ENCODE data around the gene ERCC6L2.

Gene ERCC6L2

DNA sequence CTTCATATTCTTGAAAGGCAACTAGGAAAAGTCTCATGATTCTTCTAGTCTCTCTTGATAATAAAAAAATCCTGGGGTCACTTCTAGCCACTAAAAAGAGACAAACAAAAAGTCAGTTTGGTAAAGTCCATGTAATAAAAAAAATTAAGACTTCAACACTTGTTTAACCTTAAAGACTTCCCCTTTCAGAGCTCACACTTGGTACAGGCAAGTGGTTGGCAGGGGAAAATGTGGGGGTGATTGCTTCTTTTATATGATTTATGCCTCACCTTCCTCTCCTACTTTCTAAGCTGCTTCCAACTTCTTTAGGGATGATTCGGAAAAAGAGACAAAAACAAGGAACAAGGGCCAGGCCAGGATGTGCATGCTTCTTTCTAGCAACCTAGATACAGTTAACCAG is 5.1 kb upstream of the ERCC6L2 start:
- no peak for DNase-seq (ENCODE audit: low read depth in 3 of 3)

- no peak for DNase-seq (ENCODE audit: low read depth in 3 of 3)
Measured at GRCh38 chr9:95870906-95871305, 4.6 kb upstream of the ERCC6L2 start.

GRCh38 chr9:95874303-95874988 is 1.0 kb upstream of the ERCC6L2 start:
- DNase-seq (ENCODE audit: low read depth in 3 of 3), result no peak

DNA sequence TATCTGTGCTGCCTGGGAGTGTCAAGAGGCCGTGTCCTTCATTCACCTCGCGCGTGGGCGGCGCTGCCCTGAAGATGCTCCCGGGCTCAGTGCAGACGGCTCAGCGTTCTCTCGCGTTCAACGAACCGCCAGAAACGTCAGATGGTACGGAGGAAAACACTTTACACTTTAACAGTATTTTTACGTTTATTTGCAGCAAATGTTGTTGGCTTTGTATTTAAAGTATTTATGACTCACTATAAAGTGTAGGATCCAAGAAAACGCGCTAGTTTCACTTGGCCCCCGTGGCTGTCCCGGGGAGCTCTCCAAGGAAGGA is 544 bp upstream of the ERCC6L2 start:
- DNase-seq (ENCODE audit: low read depth in 3 of 3), result peak; percentile 36 to 65 (median 60)

GRCh38 chr9:95876138-95876444 is 600 bp downstream of the ERCC6L2 start:
- DNase-seq (ENCODE audit: low read depth in 3 of 3), result no peak

DNA sequence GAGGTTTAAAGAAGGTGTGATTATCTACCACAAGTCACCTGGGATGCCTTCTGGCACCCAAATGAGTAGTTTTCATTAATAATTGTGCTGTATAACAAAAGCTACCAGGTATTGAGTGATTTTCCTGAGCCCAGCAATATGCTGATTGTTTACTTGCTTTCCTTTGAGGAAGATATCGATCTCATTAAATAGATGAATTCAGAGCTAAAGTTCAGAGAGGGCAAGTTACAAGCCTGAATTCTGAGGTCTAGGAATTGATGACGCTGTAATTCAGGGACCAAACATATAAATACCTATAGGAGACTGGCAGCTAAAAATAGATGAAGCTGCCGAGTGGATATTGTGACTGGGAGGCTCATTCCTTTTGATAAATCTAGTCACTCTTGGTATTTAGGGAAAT is 1.1 kb downstream of the ERCC6L2 start:
- DNase-seq (ENCODE audit: low read depth in 3 of 3), result no peak

DNA sequence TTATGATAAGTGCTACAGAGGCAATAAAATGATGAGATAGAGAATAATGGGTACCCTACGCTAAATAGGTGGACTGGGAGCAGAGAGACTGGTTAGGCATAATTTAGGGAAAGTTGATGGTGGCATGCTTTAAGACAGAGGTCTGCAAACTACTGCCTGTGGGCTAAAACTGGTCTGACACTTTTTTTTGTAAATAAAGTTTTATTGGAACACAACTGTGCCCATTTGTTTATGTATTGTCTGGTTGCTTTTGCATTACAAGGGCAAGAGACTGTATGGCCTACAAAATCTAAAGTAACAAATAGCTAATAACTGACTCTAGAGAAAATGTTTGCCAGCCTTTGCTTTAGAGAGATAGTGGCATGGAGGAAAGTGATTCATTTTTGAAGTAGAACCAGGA is 2.5 kb downstream of the ERCC6L2 start:
- no peak for DNase-seq (ENCODE audit: low read depth in 3 of 3)

DNA sequence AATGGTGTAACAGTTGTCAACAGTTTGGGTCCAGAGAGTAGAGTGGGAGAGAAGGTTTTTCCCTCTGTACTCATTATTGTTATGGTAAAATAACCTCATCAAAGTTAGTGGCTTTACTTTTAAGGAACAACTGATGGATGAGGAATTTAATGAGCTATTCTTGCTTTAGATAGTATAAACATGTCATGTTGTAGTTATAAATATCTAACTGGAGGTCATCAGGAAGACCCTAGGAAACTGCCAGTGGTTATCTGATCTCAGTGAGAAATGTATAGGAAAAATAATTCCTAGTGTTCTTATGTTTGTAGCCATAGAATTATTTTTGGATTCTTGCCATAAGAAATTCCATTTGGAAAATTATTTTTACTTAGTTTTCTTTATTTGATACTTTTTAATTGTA is 4.1 kb downstream of the ERCC6L2 start:
- no peak for DNase-seq (ENCODE audit: low read depth in 3 of 3)

DNA sequence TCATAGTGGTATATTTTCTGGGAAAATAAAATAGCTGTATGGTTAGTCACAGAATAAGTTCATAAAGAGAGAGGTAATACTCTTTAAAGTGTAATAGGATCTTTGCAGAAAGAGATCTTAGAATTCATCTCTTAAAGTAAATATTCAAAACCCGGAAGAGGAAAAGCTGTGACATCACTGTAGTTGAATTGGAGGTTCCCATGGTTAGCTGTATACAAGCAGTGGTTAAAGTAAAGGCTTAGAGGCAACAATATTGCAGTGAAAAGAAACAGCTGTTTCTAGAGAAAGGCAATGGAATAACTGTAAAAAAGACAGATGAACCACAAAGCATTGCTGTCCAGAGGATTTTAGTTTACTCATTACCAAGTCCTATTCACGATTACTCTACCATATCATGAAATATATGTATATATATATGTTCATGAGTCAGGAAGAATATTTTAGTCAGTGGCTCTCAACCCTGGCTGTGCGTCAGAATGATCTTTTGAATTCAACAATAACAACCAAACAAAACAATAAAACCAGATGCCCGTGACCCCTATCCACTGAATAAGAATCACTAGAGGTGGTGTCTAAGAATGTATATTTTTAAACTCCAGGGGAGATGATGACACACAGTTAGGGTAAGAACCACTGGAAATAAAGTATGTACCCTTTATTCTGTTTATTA is 4.7 kb downstream of the ERCC6L2 start:
- DNase-seq (ENCODE audit: low read depth in 3 of 3), result no peak

DNA sequence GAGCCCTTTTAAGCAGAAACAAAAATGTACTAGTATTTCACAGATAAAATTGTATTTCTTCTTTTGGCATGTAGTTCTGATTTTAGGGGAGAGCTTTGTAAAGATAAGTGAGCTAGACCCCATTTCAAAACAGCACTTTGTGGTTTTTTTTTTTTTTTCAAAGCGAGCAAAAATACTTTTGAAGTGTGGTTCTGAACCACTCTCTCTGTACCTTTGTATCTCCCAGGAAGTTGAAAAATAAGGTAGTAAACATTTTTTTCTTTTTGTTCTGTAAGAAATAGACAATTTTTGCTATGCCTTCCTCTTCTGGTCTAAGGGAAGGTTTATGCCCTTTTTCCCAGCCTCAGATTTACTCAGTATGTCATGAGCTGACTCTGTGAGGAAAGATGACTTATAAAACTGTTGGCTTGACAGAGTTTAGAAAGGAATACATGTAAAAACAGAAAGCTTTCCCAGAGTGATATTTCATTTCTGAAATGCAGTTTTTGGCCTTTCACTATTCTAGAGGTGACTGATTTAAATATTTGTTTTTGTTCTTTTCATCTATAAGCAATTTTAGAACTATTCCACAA is 12.5 kb downstream of the ERCC6L2 start:
- no peak for DNase-seq (ENCODE audit: low read depth in 3 of 3)

DNA sequence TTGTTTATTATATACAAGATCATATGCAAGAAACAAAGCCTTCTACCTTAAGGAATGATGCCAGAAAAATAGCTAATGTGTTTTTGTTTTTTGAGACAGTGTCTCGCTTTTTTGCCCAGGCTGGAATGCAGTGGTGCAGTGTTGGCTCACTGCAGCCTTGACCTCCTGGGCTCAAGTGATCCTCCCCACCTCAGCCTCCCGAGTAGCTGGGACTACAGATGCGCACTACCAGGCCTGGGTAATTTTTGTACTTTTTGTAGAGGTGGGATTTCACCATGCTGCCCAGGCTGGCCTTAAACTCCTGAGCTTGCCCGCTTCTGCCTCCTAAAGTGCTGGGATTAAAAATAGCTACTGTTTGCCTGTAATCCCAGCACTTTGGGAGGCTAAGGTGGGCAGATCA is 15.1 kb downstream of the ERCC6L2 start:
- DNase-seq (ENCODE audit: low read depth in 3 of 3), result no peak

- DNase-seq (ENCODE audit: low read depth in 3 of 3), result no peak
Measured at GRCh38 chr9:95891067-95891671, 15.7 kb downstream of the ERCC6L2 start.

DNA sequence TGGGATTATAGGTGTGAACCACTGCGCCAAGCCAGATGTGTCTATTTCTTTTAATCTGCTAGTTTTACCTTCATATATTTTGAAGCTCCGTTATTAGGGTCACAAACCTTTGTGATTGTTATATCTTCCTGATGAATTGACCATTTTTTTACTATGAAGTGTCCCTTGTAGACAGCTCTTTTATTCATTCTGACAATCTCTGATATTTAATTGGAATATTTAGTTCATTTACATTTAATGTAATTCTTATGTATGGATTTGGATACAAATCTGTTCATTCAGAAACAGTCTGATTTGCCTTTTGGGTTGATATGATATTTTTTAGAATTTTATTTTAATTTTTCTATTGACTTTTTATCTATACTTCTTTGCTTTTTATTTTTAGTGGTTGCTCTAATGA is 17.2 kb downstream of the ERCC6L2 start:
- no peak for DNase-seq (ENCODE audit: low read depth in 3 of 3)

- no peak for DNase-seq (ENCODE audit: low read depth in 3 of 3)
Measured at GRCh38 chr9:95896580-95896979, 21.1 kb downstream of the ERCC6L2 start.

DNA sequence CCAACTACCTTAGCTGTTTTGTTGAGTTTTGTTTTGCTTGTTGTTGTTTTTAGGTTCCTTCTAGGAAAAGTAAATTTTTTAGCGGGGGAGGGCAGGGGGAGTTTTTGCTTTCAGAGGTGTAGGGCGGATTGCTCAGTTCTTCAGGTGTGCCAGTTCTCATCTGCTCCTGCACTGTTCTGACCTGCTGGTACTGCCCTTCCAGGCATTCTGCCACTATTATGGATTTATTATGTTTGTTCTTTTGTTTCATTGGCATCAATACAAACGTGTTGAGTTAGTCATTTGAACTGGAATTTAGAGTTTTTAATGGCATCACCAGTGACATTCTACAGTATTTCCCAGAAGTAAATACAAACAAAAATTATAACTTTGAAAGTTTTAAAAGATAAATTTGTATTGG is 26.0 kb downstream of the ERCC6L2 start:
- DNase-seq (ENCODE audit: low read depth in 3 of 3), result no peak

- no peak for DNase-seq (ENCODE audit: low read depth in 3 of 3)
Measured at GRCh38 chr9:95903398-95903797, 27.9 kb downstream of the ERCC6L2 start.

DNA sequence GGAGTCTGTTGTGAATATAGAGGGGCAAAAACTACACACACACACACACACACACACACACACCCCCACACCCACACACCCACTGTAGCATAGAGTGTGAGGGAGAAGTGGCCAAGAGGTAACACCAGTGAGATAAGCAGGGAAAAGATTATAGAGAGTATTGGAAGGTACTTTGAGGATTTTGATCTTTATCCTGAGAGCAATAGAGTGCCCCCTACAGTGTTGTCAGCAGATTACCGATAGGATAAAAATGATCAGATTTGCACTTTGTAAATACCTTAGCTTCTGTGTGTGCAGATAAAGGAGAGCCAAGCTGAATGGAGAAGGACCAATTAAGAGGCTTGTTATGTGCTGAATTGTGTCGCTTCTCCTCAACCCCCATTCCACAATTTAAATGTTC is 32.3 kb downstream of the ERCC6L2 start:
- no peak for DNase-seq (ENCODE audit: low read depth in 3 of 3)

DNA sequence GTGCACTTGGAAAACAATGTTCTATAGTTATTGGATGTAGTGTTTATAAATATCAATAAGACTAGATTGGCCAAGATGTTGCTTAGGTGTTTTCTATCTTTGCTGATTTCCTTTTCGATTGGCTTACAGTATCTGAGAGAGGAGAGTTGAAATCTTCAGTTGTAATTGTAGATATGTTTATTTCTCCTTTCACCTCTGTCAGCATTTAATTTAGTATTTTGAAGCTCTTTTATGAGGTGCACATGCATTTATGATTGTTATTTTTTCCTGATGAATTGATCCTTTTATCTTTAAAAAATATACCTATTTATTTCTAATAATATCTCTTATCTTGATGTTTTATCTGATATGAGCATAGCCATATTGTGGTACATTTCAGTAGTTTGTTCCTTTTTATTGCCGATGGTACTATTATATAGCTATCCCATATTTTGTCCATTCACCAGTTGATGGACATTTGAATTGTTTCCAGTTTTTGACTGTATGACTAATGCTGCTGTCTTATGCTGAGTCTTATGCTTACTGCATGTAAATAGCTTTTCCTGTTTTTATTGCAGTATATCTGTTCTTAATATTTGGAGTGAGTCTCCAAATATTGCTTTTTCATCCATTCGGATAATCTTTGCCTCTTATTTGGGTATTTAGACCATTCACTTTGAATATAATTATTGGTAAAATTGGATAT is 34.7 kb downstream of the ERCC6L2 start:
- no peak for DNase-seq (ENCODE audit: low read depth in 3 of 3)

GRCh38 chr9:95910770-95911340 is 35.4 kb downstream of the ERCC6L2 start:
- no peak for DNase-seq (ENCODE audit: low read depth in 3 of 3)

- no peak for DNase-seq (ENCODE audit: low read depth in 3 of 3)
Measured at GRCh38 chr9:95912773-95913172, 37.3 kb downstream of the ERCC6L2 start.

- no peak for DNase-seq (ENCODE audit: low read depth in 3 of 3)
Measured at GRCh38 chr9:95920017-95920416, 44.5 kb downstream of the ERCC6L2 start.

- DNase-seq (ENCODE audit: low read depth in 3 of 3), result no peak
Measured at GRCh38 chr9:95923794-95924193, 48.3 kb downstream of the ERCC6L2 start.
